Stimulated activated CD4-positive, alpha-beta T cell treated with anti-CD3 and anti-CD28 coated beads, Interleukin-4, amount 100 ng/mL, for 48 hours (primary cell): ENCODE results near the gene FXYD6.

Experiments used
- DNase-seq, 2 donors: peaks; one replicate each; pipeline ENCODE4 v3.0.0-alpha.2; 2020; ENCODE audit warnings: low read depth in 2 of 2

FXYD6 gene

DNA sequence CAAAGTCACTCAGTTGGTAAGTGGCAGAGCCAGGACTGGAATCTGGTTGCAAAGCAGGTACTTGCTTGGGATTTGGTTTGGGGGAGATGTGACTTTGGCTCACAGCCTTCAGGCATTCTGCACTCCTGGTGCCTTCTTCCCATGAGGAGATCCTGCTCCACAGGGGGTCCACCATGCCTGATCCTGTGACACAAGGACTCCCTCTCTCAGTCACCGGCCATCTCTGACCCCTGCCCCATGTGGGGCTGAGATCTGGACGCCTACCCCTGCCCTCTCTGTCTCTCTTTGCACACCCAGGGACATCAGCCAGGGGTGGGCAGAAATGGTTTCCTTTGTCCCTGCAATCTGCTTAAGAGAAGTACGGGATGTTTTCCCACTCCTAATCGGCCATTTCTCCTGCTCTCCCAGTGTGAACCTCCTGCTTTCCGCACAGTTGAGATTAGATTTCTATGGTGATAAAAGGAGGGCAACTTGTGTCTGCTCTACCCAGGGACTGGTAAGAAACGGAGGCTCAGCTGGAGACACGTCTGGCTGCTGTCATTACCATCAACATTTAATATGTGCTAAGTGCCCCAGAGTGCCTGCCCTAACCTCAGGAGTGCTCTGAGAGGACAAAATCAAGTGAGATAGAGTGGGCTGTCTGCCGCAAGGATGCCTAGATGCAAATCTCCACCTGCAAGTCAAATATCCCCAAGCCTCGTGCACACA is 11.1 kb upstream of the FXYD6 start:
- DNase-seq: no peak

DNA sequence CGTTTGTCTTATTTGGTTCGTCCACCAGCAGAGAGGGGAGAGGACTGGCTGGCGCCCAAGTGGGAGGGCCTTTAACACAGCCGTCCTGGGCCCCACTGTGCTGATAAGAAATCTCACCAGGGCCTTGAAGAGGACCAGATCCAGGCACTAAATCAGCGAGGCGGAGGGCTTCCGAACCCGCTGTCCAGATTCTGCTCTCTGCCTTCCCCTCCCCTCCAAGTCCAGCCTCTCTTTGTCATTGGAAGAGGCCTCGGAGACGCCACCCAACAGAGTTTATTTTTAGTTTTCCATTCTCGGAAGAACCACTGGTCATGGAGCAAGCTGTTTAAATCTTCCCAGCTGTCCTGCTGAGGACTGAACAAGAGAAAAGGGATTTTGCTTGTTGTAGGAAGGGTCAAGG is 9.3 kb upstream of the FXYD6 start:
- DNase-seq: no peak

DNA sequence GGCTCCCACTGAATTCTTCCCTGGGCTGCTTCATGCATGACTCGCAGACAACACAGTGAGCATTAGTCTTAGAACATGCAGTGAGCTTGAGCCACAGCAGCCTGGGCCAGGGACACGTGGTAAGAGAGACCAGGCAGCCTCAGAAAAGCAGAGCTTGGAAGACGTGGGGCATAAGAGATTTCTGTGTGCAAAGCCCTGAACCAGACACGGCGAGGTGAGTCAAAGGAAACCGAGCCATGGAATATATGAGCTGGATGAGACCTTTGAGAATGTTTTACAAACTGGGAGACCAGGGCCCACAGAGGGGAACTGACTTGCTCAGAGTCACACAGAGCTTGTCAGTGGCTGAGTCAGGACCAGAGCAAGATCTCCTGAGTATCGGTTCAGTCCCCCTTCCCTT is 8.5 kb upstream of the FXYD6 start:
- no peak for DNase-seq

DNA sequence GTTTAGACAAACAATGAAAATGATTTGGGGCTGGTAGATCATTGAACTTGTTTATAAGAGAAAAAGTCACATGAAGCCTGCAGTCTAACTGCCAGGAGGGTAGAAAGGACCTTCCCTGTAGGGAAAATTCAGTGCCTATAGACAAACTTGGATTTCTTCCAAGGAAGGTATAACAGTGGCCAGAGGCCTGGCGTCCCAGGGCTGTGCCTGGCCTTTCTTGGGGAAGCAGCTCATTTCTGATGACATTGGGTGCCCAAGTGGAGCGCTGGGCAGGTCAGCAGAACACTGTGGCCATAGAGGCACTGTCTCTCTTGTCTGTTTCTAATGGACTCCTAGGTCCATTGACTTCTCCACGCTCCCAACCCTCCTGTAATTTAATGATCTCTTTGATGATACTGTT is 6.6 kb upstream of the FXYD6 start:
- DNase-seq: no peak

DNA sequence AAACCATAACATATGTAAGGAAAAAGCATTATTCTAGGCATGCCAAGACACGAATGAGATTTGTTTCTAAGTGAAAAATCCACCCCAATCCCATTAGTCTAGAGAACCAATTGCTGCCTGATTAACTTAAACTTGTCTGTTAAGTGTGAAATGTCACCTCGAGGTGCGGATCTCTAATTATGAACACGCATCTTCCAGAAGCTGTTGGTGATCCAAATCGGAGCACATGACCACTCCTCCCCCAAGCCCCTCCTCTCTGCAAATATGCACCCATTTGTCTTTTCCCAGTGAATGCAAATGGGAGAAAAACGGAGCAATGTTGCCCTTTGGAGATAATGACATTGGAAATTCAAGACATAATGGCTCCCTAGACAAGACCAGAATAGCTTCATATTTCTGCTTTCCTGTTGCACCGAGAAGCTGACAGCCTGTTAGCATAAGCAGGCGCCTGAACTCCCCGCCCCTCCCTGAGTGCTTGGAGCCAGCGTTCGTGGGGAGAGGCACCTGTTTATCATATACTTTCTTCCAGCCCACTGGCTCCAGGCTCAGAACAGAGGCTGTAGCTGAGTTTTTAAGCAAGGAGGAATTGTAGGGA is 6.0 kb upstream of the FXYD6 start:
- DNase-seq: no peak

DNA sequence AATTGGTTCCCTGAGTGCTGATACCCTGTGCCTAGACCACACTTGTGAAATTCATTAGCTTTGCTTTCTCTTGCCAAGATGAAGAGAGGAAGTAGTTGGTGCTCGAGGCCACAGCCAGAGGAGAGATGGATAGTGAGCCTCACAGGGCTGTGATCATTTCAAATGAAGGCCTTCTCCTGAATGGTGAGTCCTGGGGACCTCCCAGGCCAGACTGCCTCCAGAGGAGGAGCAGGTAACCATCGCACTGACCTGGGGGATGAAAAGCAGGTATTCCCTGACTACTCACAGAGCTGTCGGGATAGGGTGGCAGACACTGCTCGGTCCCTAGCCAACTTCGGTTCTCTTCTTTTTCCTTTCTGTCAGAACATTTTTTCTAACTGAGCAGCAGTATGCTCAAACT is 4.8 kb upstream of the FXYD6 start:
- DNase-seq: no peak

DNA sequence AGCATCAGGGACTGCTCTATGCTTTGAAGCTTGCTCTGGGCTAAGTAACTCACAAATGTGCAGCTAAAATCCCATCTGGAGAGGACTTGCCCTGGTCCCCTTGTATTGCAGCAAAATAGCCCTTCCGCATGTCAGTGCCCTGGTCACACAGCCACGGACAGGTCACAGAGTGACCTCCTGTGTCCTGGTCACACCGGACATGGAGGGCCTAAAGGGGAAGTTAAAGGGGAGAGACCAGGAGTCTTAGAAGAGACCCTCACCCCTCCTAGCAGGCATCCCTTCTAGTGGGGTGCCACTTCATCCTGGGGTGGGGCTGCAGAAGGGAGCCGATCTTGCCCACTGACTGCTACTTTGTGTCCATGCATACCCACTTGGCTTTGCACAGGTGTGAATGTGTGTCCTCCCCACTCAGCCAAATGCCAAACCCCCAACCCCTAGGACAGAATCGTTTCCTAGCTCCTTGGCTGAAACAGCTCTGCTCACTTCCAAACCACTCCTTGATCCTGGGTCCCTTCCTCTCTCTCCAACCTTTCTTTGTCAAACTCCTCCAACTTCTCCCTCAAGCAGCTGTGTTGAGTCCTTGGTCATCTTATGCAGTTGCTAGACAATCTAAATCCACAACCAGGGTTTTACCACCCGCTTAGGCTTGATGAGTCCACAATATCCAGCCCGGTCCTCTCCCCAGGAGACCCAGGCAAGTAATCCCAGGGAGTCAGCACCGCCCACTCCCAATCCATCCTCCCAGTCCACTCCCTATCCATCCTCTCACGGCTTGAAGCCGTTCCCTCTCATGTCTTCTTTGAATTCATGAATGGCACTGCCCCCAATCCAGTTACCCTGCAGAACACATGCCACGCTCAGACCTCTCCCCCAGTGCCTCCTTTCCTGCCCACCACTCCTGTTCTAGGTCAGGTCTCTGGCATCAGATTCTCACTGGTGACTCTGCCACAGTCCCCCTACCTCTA is 3.3 kb upstream of the FXYD6 start:
- no peak for DNase-seq

DNA sequence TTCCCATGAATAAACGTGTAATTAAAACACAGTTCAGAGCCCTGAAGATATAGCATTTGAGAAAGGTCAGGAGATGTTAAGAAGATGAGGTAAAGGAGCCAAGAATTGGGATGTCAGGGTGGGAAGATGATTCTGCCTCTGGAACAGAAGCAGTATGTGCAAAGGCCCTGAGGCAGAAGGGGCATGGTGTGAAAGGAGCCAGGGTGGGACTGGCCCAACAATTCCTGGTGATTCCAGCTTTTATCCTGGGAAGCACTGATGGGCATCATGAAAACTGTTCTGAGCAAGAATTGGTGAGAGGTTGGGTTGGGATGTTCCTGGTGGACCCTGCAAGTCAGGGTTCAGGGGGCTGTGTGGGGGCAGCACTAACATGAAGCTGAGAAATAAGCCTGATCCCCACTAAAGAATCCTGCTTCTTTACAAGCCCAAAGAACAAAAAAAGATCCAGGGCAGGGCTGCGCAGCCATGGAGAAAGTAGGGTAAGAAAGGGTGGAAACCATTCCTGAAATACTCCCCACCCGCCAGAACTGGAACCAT is 2.5 kb upstream of the FXYD6 start:
- DNase-seq: no peak

DNA sequence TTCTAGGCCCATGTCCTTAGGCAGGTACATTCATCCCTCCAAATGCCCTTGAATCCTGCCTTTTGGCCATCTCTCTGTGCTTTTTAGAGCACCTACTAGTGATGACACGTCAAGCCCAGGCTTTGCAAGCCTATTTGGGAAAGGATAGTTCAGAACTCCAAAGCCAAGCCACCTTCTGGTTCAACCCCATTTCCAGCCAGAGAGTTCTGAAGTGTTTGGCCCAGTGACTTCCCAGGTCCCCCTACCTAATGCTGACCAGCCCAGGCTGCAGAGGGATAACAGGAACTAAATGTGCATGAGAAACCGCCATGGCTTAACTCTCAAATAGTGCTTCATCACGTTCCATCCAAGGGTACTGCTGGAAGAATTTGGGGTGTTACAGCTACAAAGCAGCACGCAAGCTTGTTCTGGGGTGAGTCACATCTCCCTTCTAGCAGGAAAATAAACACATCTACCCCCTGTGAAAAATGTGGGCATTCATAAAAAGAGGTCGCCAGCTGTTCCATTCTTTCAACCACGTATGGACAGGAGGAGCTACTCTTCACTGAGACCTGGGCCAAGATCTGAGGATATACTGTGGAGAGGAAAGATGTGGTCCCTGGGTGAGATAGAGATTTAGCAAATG is 2.0 kb upstream of the FXYD6 start:
- DNase-seq: no peak

DNA sequence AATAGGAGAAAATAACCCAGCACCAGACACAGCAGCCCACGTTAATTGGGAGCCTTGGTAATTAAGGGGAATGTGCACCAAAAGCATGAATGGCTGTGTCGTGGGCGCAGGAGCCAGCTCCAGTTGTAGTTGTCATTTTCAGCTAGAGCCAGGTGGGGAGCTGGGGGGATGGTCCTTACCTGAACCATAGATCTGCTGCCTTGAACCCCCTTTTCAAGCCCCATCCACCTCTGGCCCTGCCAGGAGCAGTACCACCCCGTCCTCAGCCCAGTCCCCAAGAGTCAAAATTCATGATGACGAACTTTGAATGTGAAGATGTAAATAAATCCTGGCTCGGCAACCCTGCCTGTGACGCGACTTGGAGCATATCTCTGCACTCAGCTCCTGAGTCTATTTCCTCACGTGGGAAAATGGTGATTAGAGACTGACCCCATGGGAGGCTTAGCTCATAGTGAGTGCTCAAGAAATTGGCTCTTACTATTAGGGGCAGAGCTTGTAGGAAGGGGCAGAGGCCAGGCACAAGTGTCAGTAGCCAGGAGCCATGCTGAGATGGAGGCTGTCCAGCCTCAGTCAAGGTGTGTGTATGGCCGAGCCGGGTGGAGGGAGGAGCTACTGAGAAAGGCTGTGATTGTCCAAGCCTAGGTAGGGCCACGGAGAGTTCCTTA is 794 bp upstream of the FXYD6 start:
- DNase-seq: no peak

DNA sequence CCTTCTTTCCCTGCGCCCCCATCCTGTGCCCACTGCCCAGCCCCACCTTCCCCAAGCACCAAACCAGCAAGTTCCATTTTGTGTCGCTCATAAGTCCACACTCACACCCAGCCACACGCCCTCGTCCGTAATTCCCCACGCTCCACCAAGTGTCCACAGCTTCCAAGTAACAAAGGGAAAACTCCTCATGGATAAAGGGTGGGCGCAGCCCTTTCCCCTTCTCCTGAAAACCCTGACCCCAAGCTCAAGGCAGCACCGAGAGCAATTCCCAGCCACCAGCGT is 458 bp downstream of the FXYD6 start:
- DNase-seq: no peak

DNA sequence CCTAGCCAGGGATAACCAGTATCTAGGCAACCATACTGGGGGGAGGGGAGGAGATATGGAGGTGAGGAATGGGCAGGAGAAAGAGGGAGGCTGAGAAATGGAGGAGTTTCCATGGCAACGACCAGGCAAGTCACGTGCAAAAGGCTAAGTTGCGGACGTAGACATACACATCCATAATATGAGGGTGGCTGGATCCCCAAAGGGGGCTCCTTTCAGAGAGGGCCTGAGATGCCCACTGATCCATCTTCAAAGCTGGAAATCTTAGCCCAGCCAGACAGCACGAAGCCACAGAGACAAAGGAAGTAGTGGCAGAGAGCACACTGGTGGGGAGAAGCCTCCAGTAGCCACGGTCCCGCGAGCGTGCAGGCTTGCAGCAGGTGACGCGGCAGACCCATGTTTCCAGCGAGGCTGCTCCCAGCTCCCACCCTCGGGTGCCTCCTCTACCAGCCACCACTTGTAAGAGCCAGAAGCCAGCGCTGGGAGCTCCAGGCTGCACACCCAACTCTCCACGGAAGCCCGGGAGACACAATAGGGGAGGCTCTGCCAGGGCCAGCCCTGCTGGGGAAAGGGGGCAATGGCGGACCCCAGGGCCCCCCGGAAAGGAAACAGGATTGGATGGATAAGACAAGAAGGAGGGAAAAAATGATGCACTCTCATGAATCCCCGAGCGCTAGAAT is 938 bp downstream of the FXYD6 start:
- DNase-seq: no peak

DNA sequence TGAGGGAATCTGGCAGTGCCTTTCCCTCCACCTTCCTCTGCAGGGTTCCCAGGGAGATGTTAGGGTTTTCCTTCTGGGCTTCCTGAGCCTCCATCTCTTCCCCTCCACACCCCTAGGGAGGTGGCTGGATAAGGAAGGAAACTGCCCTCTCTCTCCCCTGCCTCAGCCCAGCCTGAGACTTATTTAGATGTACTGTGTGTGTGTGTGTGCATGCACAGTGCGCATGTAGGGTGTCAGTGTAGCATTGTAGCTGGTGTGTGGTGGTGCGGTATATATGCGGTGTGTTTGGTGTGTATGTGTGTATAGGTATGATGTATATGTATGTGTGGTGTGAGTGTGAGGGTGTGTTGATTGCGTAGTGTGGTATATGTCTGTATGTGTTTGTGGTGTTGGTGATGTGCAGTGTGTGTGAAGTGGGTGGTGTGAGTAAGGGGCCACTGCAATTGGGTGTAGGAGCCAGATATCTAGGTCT is 1.5 kb downstream of the FXYD6 start:
- DNase-seq: no peak

DNA sequence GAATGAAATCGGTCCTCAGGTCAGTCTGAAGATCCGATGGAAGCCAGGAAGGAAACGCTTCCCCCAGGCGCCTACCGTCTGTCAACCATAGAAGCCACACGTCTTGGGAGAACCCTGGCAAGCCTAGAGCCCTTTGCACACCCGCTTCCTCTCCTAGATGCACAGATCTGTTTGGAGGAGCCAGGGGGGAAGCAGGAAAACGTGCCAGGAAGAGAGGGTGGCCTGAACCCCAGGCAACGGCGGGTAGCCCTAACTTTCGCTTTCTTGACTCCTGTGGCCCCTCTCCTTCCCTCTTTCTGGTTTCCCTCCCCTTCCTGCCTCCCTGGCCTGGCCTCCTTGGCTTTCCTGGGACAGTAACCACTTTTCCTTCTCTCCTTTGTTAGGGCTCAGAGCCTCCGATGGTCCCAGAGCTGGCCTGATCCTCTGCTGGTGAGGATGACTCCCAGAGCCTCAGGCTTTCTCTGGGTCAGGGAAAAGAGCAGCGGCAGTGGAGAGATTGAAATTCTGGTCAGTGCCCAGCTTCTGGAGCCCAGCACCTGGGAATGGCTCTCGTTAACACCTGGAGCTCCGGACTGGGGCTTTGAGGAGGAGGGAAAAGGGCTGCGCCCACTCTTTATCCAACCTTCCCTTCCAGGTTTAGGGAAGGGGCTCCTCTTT is 2.1 kb downstream of the FXYD6 start:
- DNase-seq: no peak

DNA sequence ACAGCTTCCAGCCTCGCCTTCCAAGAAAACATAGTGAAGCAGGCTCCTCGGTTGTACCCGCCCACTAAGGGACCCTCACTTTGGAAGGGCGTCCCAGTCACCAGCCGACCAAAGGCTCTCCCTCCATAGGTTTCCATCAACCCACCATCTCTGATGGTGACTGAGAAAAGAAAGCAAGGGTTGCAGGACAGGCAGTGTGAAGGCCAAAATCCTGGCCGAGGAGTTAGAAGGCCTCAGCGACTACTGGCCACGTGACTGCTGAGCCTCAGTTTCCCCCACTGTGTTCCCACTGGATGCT is 2.7 kb downstream of the FXYD6 start:
- no peak for DNase-seq

DNA sequence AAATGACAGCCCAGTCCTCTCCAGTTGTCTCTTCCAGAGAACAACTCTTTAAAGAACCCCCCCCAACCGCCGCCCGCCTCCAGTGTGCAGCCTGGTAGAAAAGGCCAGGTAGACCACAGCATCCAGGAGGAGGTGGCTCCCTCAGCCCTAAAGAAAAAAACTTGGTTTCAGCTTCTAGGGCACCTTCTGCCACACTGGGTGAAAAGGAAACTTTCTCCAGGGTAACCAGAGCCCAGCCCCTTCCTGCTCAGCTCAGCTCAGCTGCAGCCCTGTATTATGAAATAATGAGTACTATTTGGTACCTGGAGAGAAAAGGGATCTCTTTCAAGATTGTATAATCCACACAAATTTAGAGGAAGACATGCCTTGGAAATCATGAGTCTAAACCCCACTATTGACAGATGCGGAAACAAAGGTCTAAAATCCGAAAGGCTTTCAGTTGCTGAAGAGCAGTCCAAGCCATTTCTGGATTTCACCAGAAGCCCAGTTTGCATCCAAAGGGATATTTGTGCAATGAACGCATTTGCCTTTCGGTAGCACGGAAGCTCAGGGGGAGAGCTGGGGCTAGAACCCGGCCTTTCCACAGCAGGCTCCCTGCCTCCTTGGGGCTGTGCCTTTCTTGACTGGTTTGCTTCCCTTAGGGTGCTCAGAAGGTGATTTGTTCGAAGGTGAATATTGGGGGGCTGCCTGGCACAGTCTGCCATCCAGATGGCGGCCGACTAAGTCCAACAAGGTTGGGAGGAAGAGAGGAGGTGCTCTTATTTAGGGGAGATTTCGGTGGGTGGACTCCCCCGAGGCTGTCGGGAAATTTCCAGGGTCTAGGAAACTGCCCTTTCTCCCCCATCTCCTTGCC is 3.3 kb downstream of the FXYD6 start:
- no peak for DNase-seq

DNA sequence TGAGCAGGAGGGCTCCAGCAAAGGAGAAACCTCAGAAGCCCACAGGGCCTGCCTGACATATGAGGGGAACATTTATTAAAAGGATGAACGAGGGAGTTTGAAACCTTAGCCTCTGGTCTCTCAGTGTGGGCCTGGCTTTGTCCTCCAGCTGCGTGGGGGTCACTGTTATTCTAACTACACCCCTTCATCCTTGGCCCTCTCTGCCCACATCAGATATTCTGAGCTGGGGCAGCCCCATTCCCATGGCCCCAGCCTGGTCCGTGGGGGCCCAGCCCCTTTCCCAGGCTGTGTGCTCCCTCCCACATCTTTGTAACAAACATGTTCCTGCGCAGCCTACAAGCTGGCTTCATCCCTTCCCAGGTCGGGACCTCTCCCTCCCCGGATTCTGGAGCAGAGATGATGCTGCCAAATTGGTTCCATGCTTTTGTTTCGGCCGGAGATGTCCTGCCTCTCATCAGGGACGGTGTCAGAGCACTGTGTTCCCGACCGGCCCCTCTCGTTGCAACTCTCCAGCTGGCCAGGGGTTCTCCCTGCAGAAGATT is 4.0 kb downstream of the FXYD6 start:
- DNase-seq: no peak

DNA sequence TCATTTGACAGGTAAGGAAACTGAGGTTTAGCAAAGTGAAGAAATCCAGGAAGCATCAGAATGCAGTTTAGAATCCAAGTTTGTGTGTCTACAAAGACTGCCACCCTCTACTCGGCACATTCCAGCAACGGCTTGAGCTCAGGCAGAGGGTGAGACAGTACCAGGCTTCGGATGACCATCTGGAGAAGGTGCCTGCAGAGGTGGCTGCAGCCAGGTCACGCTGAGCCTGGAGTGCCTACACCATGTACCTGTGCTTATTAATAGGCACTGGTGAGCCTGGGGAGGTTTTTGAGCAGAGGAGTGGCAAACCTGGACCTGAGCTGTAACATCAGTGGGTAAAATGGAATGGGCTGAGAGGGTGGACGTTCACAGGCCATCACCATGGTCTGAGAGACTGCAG is 4.7 kb downstream of the FXYD6 start:
- DNase-seq: no peak

DNA sequence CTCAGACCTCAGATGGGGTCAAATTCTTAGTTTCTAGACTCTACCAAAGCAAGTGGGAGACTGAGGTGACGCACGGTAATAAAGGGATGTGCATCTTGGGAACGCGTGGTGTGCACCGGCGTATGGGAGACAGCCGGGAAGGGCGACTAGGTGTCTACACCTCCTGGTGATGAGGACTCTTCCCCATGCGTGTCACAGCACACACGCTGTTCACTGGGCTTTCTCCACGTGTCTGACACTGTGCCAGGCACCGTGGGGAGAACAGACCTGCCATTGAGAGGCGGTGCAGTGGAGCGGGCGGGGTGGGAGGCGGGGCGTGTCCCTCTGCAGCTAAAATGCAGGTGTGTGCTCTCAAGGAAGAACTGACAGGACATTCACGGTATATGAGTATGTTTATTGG is 5.3 kb downstream of the FXYD6 start:
- no peak for DNase-seq
